ENCODE measurements around the gene CALN1. TPM values are rescaled to one million over a fixed set of nuclear protein-coding genes. Genes with fewer than 3 reads are reported as not detected.

Gene CALN1
- total and polyA plus RNA-seq, 9 of the 15 experiments (the other 6 are each of a cell fraction or from before 2014, with no cell fraction given), result 1.4 to 7.5 (median 3.3) TPM

DNA sequence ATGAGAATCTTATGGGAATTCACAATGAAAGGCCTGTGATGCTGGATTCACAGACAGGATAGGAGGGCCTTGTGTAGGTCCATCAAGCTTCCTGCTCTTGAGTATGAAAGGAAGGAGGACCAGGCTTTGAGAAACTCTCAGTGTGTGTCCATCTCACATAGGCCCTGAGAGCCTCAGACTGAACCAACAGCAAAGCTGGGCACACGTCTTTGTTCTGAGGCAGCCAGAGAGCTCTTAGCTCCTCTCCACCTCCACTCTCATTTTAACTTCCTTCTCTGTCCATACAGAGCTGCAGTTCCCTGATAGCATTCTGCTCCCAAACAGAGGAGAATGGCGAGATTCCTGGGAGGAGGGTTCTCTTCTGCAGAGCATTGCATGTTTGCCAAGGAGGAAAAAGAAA lies 515.6 kb downstream of the CALN1 start:
- POLR2A ChIA-PET, result no interaction called here
- Histone ChIP-seq H3K9ac (ENCODE audit: insufficient read depth in 1 of 2, low read depth in 2 of 2, low read length in 2 of 2) (no peak overlapping the region), H3K4me3 (no peak overlapping the region), H2AFZ (ENCODE audit: low read depth, low read length) (no peak overlapping the region), H3K4me1 (replicated peaks in 1 of 2; ENCODE audit: control insufficient read depth in 2 of 2, insufficient read depth in 2 of 2, low read length in 2 of 2) (no peaks in the 10 kb centered on the region), H3K9me1 (ENCODE audit: control insufficient read depth, insufficient read depth, low read length) (no peaks in the 10 kb centered on the region), H3K9me3 (replicated peaks; ENCODE audit: control insufficient read depth, insufficient read depth, low read depth, low read length) (no peaks in the 10 kb centered on the region), H3K79me2 (ENCODE audit: control insufficient read depth, insufficient read depth, low read length) (no peaks in the 10 kb centered on the region), H3K4me2 (ENCODE audit: insufficient read depth, low read length) (no peak overlapping the region), H3K27me3 (ENCODE audit: control insufficient read depth in 2 of 2, insufficient read depth in 2 of 2, low read length in 2 of 2) (no peaks in the 10 kb centered on the region), H3K27ac (ENCODE audit: extremely low read depth, low read depth, low read length) (no peak overlapping the region), H3K36me3 (ENCODE audit: control insufficient read depth, insufficient read depth, low read length) (no peaks in the 10 kb centered on the region), H4K20me1 (replicated peaks; ENCODE audit: control insufficient read depth, insufficient read depth, low read length) (no peaks in the 10 kb centered on the region)
- in situ Hi-C loops (cut with MboI) (no loop called here), intact Hi-C loops (cut with micrococcal nuclease) (no loop called here)
- BruUV-seq (replicated peaks), result no TSS peak
- WGBS (ENCODE audit: insufficient coverage, low coverage, missing lambda C conversion rate), result 9% methylated on average over 2 of the region's 2 CpGs
- DNase-seq (ENCODE audit: extremely low read depth in 1 of 4, low spot score in 3 of 4), result no peak
- TF ChIP-seq PHF8 (IDR thresholded peaks at IDR 0.05; ENCODE audit: borderline replicate concordance, low read length), result no peak
- no peak for TF ChIP-seq SREBF2 (CRISPR knock-in tag; IDR thresholded peaks at IDR 0.05)
- TF ChIP-seq WHSC1 (IDR thresholded peaks at IDR 0.05; ENCODE audit: low read length), result no peak
- no peak for TF ChIP-seq MCM2 (IDR thresholded peaks at IDR 0.05; ENCODE audit: low read depth)
- no peak for TF ChIP-seq PRPF4 (IDR thresholded peaks at IDR 0.05; ENCODE audit: insufficient read depth, low read depth, low read length, poor library complexity, severe bottlenecking)
- no peak for TF ChIP-seq TAL1 (IDR thresholded peaks at IDR 0.05)
- TF ChIP-seq NFRKB (IDR thresholded peaks at IDR 0.05; ENCODE audit: low read depth), result no peak
- TF ChIP-seq ETV5 (CRISPR knock-in tag; IDR thresholded peaks at IDR 0.05; ENCODE audit: low read depth), result no peak
- TF ChIP-seq JUNB (CRISPR knock-in tag; conservative IDR thresholded peaks at IDR 0.05), result no peak
- TF ChIP-seq MCM7 (IDR thresholded peaks at IDR 0.05), result no peak
- TF ChIP-seq THRAP3 (IDR thresholded peaks at IDR 0.05; ENCODE audit: borderline replicate concordance), result no peak
- TF ChIP-seq BCL6 (CRISPR knock-in tag; IDR thresholded peaks at IDR 0.05), result no peak
- TF ChIP-seq ZNF57 (CRISPR knock-in tag; IDR thresholded peaks at IDR 0.05), result no peak
- ATAC-seq, result no peak
- CTCF ChIA-PET (ENCODE audit: low intra/inter-chr PET ratio), result no interaction called here
- FAIRE-seq, result no peak
